ACHN (cell line): Measurements from ENCODE around the gene CACNA1I.

Source experiments
- DNase-seq: peaks from one replicate; pipeline ENCODE4 v3.0.0-alpha.2; 2015
- in situ Hi-C: cut with HindIII; loops from 2 replicates; pipeline ENCODE4 v1.10.0; 2017; ENCODE audit warnings: low sequenced_read_pairs, low pct_ligation_motif_present, low pct_unique_long_range_greater_than_20kb

The CACNA1I gene

DNA sequence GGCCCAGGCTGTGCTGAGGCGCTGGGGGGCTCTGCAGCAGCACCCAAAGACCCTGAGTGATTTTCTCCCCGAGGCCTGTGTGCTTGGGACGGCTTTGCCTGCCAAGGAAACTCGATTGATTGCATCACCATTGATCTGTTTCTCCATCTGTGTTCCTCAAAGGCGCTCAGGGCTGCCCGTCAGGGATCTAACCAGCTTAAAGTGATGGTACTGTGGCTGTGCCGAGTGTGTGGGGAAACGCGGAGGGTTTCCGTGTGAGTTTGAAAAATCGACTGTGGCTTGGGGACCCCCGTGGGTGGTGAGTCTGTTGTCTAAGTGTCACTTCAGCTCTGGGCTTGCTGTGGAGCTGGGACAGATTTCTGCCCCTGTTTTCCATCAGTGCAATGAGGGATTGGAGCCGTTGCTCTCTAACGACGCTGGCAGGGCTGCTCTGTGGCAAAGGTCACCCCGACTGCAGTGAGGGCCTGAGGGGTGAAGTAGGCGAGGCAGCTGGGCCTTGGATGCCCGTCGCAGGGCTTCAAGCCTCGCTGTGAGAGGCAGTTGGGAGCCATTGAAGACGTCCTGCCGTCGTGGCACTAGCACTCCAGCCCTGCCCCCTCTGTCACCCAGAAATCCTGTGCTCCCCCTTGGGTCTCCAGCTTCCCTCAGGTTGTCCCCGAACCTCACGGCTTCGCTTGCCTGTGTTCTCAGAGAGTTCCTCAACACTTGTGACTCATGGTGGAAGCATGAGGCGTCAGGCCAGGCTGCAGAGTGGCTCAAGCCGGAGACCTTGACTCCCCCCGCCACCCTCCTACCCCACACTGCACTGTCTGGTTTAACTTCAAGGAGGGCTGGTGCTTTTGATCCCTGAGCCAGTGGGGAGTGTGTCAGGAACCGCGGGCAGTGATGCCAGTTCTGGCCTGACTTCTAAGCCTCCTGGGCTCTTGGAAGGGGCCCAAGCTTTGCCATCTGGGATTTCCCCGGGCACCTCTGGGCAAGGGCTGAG, 21.8 kb downstream of the CACNA1I start:
- in situ Hi-C loops: loop anchor here (5.0 kb wide), 1 partner anchor 40 kb away; no protein-coding TSS in a partner anchor
- peak; percentile 94 for DNase-seq

DNA sequence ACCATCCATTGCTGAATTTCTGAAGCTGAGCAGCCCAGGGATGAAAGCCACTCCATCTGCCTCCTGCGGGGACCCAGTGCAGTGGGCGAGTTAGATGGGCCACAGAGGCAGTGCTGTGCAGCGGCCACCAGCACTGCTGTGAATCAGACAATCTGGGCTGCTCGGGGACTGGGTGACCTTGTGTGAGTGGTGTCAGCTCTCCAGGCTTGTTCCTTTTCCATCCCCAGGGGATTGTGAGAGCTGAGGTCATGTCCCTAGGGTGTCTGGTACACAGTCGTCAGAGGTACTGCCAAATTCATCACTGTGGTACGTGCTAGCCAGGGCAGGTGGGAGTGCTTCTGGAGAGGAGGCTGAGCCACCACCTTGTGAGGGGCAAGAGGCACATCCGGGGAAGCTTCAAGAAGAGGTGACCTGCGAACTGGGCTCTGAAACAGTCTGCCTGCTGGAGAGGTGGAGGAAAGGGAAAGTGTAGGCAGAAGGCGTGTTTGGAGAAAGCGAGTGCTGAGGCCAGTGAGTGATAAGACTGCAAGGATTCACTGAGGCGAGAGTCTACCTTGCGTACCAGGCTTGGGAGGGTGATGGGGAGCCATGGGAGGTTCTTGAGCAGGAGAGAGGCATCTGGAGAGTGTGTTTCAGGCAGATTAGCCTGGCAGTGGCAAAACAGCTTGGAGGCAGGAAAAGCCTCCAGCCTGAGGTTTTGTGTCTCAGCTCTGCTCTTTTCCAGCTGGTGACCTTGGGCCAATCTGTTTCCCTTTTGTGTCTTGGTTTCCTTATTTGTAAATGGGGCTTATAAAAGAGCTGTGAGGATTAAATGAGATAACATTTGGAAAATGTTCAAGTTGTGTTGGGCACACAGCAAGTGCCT, 22.7 kb downstream of the CACNA1I start:
- in situ Hi-C loops: loop anchor here (5.0 kb wide), 1 partner anchor 41 kb away; no protein-coding TSS in a partner anchor
- DNase-seq: no peak

DNA sequence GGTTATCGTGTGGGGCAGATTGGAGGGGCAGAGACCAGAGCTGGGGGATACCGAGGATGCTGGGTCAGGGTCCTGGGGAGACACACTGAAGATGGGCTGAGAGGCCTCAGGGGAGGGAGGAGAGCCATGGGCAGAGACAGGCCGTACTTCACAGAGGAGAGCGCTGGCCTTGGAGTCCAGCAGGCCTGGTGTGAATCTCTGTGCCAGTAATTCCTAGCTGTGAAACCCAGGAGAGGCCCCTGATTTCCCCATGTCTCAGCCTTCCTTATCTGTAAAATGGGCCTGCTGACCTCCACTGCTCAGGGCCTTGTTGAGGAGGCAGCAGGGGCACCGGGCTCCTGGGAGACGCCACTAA, 23.4 kb downstream of the CACNA1I start:
- no peak for DNase-seq
- in situ Hi-C loops: loop anchor here (5.0 kb wide), 1 partner anchor 42 kb away; no protein-coding TSS in a partner anchor

DNA sequence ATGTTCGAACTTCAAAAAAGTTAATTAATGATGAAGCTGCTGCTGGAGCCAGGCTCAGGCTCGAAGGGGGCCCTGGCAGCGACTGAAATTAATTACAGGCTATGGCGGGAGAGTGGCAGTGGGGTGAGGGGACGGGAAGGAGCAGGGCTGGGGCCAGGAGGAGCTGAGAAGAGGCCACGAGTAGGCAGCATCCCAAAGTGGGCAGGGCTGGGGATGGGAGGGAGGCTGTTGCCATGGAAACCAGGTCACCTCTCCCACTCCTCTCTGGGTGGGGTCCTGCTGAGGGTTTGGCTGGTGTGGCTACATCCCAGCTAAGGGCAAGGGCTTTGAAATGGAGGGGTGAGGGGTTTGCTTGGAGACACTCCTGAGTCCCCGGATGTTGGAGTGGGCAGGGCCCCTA, 23.9 kb downstream of the CACNA1I start:
- in situ Hi-C loops: loop anchor here (5.0 kb wide), 1 partner anchor 42 kb away; no protein-coding TSS in a partner anchor
- no peak for DNase-seq

DNA sequence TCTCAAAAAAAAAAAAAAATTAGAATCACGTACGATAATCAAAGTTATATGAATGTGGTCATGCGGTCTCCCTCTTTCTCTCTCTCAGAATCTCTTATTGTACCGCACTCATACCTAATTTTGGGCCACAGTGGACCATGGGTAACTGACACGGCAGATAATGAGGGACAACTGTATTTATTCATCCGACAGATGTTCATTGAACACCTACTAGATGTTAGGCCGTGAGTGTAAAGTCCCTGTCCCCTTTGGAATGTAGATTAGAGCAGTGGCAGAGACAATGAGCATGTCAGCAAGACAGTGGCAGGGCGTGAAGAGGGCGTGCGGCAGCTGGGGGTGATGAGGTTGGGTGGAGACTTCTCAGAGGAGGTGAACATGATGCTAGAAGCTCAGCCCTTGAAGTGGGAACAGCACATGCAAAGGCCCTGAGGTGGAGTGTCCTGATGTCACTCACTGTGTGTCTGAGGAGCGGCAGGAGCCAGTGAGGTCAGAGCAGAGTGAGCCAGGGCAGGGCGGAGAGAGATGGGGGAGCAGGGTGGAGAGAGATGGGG, 25.1 kb downstream of the CACNA1I start:
- no peak for DNase-seq
- in situ Hi-C loops: no loop called here

DNA sequence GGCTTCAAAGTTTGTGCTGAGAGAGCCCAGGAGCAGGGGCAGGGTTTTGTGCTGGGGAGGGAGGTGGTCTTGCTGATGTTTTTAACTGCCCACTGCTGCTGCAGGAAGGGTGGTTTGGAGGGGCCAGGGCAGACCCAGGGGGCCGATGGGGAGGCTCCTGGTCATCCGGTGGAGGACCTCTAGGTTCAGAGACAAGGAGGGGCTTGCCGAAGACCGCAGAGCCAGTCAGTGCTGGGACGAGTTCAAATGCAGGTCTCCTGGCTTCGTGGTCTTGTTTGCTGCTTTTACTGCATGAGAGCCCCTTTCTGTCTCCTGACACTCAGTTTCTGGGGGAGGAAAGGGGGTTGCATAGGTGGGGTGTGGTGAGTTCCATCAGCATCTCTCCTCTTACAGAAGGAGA, 26.0 kb downstream of the CACNA1I start:
- no peak for DNase-seq
- in situ Hi-C loops: no loop called here

DNA sequence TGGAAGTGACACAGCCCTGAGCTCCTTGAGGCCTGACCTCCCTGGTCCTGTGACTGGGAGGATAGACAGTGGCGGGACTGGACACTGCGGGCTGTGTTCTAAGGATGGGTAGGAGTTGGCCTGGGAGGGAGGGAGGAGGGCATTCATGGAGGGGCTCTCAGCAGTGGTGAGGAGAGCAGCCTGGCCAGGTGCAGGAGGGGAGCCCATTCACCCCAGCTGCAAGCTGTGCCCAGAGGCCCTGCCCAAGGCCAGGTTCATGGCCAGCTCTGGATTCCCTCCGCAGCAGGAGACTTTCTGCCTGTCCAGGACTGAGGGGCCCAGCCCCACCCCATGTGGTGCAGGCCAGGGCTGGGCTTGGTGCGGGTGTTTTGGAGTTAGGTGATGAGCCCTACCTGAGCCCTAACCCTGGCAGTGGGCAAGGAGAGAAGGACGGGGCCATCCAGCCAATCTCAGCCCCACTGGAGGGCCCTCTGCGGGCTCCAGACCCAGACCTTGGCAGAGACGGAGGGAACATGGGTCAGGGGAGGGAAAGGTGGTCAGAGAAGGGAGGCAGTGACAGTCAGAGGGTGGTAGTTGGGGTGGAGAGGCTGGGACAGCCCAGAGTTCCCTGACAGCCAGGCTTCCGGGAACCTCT, 26.8 kb downstream of the CACNA1I start:
- no peak for DNase-seq
- in situ Hi-C loops: no loop called here

DNA sequence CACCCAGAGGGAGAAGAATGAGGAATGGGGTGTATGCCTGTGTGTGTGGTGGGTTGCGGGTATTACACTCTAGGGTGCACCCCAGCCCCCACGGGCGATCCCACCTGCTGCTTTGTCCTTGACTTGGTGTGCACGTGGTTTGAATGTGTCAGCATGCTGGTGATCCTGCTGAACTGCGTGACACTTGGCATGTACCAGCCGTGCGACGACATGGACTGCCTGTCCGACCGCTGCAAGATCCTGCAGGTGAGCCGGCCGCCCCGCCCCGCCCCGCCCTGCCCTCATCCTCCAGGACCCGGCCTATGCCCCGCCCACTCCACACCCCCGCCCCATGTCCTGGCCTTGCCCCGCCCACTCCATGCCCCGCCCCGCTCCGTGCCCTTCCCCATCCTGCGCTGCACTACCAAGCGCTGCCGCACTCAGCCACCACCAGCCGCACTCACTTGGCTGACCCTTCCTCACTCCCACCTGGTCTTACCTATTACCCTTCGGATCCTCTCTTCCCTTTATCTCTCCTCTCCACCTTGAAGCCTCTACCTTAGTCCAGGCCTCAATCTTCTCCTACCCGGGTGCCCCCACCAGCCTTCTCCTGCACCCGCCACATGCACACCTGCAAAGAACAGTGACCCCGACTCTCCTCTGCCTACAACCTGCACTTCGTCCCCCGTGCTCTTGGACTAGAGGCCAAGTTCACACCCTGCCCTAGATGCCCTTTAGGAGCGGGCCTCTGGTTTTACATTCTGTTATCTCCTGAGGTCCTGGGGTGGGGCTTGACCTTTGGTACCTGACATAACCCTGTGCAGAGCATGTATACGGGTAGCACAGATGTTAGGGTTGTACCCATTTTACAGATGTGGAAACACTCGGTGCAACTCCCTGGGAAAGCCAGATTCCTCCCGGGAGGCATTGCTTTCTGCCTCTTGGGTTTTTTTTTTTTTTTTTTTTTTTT, 27.7 kb downstream of the CACNA1I start:
- in situ Hi-C loops: no loop called here
- peak; percentile 42 for DNase-seq

DNA sequence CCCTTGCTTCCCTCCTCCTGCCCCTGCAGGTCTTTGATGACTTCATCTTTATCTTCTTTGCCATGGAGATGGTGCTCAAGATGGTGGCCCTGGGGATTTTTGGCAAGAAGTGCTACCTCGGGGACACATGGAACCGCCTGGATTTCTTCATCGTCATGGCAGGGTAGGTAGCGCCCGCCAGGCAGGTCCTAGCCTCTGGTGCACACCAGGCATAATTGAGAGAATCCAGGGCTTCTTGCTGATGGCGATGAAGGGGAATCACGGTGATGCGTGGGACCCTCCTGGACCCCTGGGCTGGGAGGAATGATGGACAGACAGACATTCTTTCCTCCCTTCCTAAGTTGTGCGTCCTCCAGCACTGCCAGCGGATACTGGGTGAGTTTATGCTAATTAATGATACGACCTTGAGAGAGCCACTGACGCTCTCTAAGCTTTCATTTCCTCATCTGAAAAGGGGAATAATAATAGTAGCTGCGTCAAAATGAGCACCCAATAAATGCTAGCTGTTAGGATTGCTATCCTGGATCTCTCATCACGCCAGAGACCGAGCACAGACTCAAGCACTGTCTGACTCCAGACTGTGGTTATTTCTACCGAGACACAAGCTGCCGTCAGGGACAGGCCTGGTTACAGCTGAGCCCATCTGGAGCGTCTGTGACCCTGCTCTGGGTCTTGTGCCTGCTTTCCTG, 30.1 kb downstream of the CACNA1I start:
- in situ Hi-C loops: no loop called here
- DNase-seq: no peak

DNA sequence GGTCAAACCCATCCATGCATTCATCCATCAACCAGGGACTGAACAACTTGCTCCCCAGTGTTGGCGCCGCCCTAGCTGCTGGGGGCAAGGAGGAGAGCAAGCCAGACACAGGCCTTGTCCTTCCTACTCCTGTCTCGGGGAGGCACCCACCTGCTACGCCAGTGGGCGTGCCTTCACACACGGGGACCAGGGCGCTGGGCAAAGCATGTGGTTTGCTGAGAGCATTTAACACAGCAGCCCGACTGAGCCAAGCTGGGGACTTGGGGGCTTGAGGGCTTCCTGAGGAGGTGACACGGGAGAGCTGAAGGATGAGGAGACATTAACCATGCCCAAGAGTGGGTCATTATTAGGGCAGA, 30.6 kb downstream of the CACNA1I start:
- DNase-seq: no peak
- in situ Hi-C loops: no loop called here

DNA sequence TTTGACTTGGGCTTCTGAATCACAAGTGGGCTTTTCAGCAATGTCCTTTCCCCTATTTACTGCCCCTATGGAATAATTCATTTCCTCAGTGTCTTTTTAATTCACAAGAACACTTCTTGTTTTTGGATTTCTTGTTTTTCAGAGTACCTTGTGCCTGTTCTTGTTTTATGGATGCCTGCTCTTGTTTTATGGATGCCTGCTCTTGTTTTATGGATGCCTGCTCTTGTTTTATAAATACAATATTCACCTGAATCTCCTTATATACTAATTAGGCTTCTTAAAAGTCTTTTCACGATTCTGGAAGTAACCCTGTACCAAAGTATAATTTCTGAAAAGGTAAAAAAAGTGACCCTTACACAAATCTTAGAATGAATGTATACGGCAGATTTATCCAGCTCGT, 32.8 kb downstream of the CACNA1I start:
- no peak for DNase-seq
- in situ Hi-C loops: no loop called here

DNA sequence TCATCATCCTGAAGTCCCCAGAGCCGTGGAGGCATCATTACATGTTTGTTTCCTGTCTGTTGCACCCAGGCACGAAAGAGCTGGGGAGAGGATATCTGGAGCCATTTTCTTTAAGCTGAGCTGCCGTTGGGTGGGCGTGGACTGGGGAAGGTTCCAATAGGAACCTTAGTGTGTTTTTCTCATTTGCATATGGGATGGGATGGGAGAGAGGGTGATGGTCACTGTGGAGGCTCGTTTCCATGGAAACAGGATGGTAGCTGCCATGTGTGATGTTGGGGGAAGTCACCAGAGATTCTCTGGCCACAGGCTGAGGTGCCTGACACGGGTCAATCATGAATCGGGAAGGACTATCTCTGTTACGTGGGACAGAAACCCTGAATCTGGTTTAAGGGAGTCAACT, 39.7 kb downstream of the CACNA1I start:
- DNase-seq: no peak
- in situ Hi-C loops: no loop called here

DNA sequence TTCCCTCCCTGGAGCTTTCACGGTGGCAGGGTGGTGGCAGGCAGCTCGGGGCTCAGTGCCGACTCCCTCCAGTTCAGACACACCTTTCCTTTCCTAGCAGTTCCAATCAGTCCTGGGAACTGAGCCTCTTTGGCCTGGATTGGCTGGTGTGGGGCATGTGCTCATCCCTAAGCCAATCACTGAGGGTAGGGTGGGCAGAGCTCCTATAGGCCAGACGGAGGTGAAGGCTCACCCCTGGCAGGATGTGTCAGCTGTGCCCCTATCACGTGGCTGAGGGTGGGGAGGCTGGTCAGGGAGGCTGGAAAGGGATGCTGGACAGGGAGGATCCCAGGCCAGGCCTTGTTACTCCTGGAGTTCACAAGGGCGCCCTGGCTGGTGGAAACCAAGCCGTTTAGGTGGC, 40.2 kb downstream of the CACNA1I start:
- in situ Hi-C loops: no loop called here
- DNase-seq: no peak

DNA sequence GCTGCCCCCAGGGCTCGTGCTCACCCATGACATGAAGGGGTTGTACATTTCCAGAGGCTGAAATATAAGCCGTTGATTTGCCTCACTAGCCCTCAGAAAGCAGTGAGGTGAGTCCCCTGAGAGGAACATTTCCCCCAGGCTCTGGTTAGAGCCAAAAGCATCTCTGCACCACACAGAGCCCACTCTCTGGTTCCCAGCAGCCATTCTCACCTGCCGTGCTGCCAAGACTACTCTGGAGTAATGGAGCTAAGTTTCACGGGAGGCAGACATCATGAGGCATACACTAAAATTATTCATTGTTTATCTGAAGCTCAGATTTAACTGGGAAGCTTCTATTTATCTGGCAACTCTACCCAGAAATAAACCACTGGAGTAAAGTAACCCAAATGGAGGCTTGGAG, 40.8 kb downstream of the CACNA1I start:
- DNase-seq: no peak

DNA sequence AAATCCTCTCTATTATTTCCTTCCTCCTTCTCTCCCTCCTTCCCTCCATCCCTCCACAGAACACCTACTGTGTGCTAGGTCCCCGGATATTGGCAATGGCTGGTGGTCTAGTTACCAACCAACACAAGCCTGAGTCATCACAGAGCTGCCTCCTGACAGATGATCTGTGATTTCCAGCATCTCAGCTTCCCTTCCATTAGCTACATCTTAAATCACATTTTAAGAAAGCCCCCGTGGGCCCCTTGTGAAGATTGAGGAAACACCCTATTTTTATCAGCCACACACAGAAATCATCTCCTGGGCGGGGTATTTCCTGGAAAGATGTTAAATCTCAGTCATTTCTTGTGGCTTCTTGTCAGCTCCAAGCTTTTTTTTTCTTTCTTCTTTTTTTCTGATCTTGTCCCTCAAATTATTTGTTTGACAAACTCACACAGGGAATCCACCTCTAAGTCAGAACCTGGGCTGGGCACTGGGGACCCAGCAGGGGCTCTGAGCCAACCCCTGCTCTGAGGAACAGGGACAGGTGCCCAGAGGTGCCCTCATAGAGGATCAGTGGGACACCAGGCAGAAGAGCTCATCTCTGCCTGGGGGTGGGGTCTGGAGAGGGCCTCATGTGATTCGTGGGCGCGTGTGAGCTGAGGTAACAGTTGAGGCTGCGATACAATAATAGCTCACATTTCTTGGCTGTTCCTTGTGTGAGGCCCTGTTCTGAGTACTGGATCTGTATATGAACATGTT, 42.4 kb downstream of the CACNA1I start:
- no peak for DNase-seq
- in situ Hi-C loops: no loop called here

More for the DNA sequence above, 40.8 kb downstream of the CACNA1I start:
- in situ Hi-C loops: no loop called here

DNA sequence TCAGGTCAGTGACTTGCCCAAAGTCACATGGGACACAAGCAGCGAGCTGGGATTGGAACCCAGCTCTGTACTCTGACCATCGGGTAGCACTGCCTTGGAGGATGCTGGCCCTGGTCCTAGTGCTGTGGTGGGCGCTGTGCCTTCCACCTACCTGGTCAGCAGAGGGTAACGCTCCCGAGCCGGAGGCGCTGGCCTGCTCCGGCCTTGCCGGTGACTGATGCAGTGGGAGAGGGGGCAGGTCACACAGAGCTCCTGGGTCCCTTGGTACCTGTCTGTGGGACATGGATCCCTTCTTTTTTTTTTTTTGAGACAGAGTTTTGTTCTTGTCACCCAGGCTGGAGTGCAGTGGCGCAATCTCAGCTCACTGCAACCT, 43.0 kb downstream of the CACNA1I start:
- no peak for DNase-seq
- in situ Hi-C loops: no loop called here

DNA sequence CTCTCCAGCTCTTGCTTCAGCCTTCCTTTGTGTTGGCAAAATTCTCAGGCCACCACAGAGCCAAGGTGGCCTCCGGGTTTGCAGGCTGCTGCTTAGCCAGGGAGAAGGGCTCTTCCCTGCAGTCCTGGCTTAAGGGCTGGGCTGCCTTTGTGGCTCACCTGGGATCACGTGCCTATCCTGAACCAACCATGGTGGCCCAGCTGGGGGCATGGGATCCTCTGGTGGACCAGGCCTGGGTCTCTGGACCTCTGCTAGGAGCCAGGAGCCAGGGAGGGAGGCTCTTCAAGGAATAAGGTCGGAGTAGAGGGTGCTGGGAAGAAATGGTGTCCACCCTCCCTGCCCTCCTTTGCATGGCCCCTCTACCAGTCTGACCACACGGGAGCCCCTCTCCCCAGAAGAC, 43.9 kb downstream of the CACNA1I start:
- in situ Hi-C loops: no loop called here
- no peak for DNase-seq
